Chondrocyte (in vitro differentiated cells): ENCODE results near the gene TMEM235. TPM values are rescaled to one million over a fixed set of nuclear protein-coding genes. Genes with fewer than 3 reads are reported as not detected.
A peak's percentile ranks its signal among the peaks of the same experiment; 100 is the strongest.

Experiments
- DNase-seq: peaks from one replicate; pipeline ENCODE4 v3.0.0; 2021; ENCODE audit warnings: mixed read lengths, low spot score
- H3K27ac Mint-ChIP-seq: one replicate; pipeline ENCODE4 v1.8.0; 2021; ENCODE audit warnings: mild to moderate bottlenecking, moderate library complexity, mixed read lengths; ENCODE audit not compliant: unreplicated experiment
- H3K27me3 Mint-ChIP-seq: 2 replicates; pipeline ENCODE4 v1.8.0; 2021; ENCODE audit warnings: low read depth, mixed read lengths
- H3K36me3 Mint-ChIP-seq: 2 replicates; pipeline ENCODE4 v1.8.0; 2021; ENCODE audit warnings: low read depth, mixed read lengths
- H3K4me1 Mint-ChIP-seq: 2 replicates; pipeline ENCODE4 v1.8.0; 2021; ENCODE audit warnings: low read depth, mild to moderate bottlenecking, mixed read lengths
- H3K4me3 Mint-ChIP-seq: one replicate; pipeline ENCODE4 v1.8.0; 2021; ENCODE audit warnings: mild to moderate bottlenecking, moderate library complexity, mixed read lengths; ENCODE audit not compliant: unreplicated experiment
- H3K9me3 Mint-ChIP-seq: 2 replicates; pipeline ENCODE4 v1.8.0; 2021; ENCODE audit warnings: low read depth, mixed read lengths
- total RNA-seq: library from RNA; stranded (reverse); gene quantifications from 3 replicates; pipeline ENCODE4 v1.2.1, GENCODE V29; 2021
- TF ChIP-seq, protein P1 (sequence below): fragments of 200-600 bp; sonication (generic); IDR thresholded peaks from 2 replicates; pipeline ENCODE4 v1.5.0; 2021; ENCODE audit warnings: antibody characterized with exemption, mild to moderate bottlenecking, moderate library complexity

Gene TMEM235
- total RNA-seq, 1 donor from 2014 or later, result not detected

DNA sequence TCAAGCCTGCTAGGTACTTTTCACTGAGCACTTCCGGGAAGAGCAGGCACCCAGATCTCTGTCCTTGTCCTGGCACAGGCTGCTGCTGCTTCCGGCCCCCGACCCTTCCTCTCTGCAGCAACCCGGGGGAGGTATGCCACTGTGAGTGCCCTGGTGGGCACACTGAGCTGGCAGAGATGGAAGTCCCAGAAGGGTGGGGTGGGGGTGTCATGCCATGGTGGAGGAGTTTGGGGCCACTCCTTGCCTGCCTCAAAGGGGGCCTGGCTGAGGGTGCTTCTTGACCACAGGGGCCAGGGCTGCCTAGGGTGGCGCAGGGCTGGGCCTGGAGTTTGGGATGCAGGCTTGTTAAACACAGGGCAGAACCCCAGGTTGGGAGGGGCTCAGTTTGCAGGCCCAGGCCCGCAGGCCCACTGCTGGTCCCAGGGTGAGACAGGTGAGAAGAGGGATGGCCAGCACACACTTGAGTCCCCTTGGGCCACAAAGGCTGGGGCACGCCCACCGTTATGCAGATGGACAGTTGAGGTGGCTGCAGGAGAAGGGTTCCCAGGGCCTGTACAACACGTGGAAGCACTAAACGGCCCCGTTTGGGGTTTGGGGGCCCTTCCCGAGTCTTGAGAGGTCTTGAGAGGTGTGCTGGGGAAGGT, 8.7 kb downstream of the TMEM235 start:
- H3K27me3 Mint-ChIP-seq, result no peaks in the 10 kb centered on the region
- no peak overlapping the region for H3K27ac Mint-ChIP-seq
- H3K4me1 Mint-ChIP-seq, result no peaks in the 10 kb centered on the region
- DNase-seq, result peak; percentile 76
- H3K36me3 Mint-ChIP-seq, result no peaks in the 10 kb centered on the region
- no peaks in the 10 kb centered on the region for H3K9me3 Mint-ChIP-seq
- TF ChIP-seq, protein P1, sequence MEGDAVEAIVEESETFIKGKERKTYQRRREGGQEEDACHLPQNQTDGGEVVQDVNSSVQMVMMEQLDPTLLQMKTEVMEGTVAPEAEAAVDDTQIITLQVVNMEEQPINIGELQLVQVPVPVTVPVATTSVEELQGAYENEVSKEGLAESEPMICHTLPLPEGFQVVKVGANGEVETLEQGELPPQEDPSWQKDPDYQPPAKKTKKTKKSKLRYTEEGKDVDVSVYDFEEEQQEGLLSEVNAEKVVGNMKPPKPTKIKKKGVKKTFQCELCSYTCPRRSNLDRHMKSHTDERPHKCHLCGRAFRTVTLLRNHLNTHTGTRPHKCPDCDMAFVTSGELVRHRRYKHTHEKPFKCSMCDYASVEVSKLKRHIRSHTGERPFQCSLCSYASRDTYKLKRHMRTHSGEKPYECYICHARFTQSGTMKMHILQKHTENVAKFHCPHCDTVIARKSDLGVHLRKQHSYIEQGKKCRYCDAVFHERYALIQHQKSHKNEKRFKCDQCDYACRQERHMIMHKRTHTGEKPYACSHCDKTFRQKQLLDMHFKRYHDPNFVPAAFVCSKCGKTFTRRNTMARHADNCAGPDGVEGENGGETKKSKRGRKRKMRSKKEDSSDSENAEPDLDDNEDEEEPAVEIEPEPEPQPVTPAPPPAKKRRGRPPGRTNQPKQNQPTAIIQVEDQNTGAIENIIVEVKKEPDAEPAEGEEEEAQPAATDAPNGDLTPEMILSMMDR, result no peak
- H3K4me3 Mint-ChIP-seq, result no peak overlapping the region

DNA sequence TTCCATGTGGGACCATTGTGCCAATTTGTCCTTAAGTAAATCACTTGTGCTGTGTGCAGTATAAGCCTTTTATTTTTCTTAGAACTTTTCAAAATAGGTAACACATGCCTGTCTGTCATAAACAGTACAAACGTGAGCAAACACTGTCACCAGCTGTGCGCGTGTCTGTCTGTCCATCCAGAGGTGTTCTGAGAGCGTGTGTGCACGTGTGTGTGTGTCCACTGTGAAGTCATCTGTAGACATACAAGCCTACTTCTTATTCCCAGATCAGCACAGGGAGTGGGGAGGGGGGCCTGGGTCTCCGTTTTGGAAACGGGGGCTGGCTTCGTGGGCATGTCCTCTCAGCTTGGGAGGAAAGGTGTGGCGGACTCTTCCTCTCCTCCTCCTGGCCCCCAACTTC, 9.4 kb downstream of the TMEM235 start:
- no peaks in the 10 kb centered on the region for H3K4me1 Mint-ChIP-seq
- DNase-seq, result no peak
- H3K9me3 Mint-ChIP-seq, result peaks cover 4% of the 10 kb centered on the region
- H3K4me3 Mint-ChIP-seq, result no peak overlapping the region
- no peak overlapping the region for H3K27ac Mint-ChIP-seq
- TF ChIP-seq, protein P1, result no peak
- peaks cover 2% of the 10 kb centered on the region for H3K36me3 Mint-ChIP-seq
- H3K27me3 Mint-ChIP-seq, result no peaks in the 10 kb centered on the region

DNA sequence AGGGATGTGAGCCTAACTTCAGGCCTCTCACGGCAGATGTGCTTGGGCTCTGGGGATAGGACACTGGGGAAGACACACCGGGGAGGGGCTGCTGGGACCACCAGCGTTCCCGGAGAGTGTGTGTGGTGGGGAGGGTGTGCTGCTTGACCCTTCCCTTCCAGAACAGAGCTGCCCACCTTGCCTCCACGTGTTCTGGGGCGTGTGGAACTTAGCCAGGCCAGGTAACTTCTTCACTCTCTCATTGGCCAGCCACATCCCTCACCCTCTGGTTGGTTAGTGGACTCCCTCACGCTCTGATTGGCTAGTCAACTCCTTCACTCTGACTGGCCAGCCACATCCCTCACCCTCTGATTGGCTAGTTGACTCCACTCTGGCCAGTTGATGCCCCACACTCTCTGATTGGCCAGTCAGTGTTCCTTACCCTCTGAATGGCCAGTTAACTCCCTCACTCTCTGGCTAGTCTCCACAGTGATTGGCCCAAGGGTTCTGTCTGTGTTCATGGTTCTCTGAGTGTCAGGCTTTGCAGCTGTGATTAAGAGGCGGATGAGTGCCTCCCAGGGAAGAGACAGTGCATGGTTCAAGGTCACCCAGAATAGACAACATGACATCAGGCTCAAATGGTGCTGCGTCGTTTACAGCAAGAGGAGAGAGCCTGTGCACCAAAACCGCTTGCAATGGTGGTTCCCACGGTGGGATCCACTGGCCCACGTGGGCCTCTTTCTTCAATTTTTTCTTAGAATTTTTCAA, 10.0 kb downstream of the TMEM235 start:
- Mint-ChIP-seq H3K9me3 (peaks cover 4% of the 10 kb centered on the region), H3K4me1 (no peaks in the 10 kb centered on the region), H3K27ac (no peak overlapping the region), H3K27me3 (no peaks in the 10 kb centered on the region), H3K36me3 (peaks cover 2% of the 10 kb centered on the region), H3K4me3 (no peak overlapping the region)
- TF ChIP-seq, protein P1, result no peak
- DNase-seq, result no peak

DNA sequence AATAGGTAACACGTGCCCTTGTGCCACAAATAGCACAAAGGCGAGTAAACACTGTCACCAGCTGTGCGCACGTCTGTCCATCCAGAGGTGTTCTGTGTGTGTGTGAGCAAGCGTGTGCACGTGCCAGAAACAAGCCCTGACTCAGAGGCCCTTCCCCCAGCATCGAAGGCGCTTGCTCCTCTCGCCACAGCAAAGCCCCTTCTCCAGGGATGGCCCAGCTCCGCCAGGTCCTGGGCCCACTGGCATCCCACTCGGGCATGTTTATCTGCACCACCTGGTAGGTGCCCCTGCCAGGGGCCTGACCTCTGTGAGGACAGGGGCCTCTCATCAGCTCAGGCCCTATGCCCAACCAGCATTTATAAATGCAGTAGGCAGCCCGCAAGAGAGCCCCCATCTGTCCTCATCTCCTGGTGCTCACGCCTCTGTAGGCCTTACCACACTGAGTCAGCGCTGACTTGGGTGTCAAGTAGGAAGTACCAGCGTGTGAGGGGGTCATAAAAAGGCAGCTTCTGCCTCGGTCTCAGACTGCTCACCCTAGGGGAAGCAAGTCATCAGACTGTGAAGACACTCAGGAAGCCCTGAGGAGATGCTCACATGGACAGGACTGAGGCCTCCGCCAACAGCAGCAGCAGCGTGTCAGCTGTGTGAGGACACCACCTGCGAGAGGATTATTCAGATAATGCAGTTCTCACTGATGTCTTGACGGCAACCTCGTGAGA, 10.8 kb downstream of the TMEM235 start:
- no peak for DNase-seq
- no peak overlapping the region for H3K27ac Mint-ChIP-seq
- no peaks in the 10 kb centered on the region for H3K4me1 Mint-ChIP-seq
- H3K36me3 Mint-ChIP-seq, result peaks cover 2% of the 10 kb centered on the region
- TF ChIP-seq, protein P1, result no peak
- H3K9me3 Mint-ChIP-seq, result peaks cover 4% of the 10 kb centered on the region
- H3K4me3 Mint-ChIP-seq, result no peak overlapping the region
- no peaks in the 10 kb centered on the region for H3K27me3 Mint-ChIP-seq

DNA sequence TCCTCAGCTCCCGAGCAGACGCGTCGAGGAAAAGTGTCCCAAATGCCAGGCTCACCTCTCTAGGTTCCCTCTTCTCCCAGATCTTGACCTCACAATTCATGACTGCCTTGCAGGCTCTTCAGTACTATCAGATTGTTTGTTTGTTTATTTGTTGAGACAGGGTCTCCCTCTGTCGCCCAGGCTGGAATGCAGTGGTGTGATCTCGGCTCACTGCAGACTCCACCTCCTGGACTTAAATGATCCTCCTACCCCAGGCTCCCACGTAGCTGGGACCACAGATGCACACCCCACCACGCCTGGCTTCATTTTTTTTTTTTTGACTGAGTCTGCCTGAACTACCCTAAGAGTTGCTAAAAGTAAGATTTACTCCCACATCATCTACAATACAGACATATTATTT, 15.9 kb downstream of the TMEM235 start:
- Mint-ChIP-seq H3K4me3 (no peak overlapping the region), H3K27me3 (no peaks in the 10 kb centered on the region), H3K27ac (no peak overlapping the region)

More for the DNA sequence above, 15.9 kb downstream of the TMEM235 start:
- no peak for DNase-seq
- TF ChIP-seq, protein P1, result no peak
- H3K4me1 Mint-ChIP-seq, result peaks cover 6% of the 10 kb centered on the region
- peaks cover 4% of the 10 kb centered on the region for H3K9me3 Mint-ChIP-seq
- peaks cover 2% of the 10 kb centered on the region for H3K36me3 Mint-ChIP-seq
